HL-60/S4 treated with phorbol 12-myristate 13-acetate at 8.2 ng/mL for 4 days and 3 days (cell line): ENCODE data around the gene TOLLIP.
"Not testable (repeated sequence)": the region's sequence is repeated elsewhere in the genome, so short reads cannot be mapped to it uniquely, and the experiment has no call there.

Source experiments
- in situ Hi-C: fragments of 300-500 bp; cut with MboI; formaldehyde crosslinking; loops from 2 replicates; pipeline ENCODE4 v1.15.0; 2022; ENCODE audit warnings: low sequenced_read_pairs

Gene TOLLIP

DNA sequence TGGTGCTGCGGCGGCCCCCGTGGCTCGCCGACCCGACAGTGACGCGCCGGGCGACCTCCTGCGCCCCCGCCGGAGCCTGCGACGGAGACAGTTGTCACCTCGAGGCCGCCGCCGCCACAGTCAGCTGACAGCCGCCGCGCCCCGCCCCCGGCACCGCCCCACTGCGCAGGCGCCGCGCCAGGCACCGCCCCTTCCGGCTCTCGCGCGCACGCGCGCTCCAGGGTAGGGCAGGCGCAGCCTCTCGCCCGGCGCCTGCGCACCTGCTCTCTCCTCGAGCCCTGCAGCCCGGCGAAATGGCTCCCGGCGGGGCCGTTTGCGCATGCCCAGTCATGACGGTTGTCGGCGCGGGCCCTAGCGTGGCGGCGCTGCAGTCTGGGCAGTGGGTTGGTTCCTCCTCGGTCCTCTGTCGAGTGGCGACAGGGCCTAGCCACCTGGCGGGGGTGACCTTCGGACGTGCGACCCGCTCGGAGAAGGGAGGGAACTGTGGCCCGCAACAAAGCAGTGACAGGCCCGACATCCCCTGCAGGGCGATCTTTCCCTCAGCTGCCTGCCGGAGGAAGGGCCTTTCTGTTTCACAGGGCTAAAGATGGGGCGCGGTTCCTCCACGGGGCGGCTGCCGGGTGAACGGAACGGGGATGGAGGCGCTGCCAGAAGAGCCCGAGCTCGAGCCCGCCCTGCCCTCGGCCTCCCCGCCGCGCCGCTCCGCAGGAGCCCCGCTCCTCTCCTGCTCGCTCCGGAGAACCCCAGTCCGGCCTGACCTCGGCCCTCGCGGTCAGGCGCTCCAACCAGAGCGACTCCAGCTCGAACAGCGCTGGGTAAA lies at the start of gene TOLLIP:
Gene TOLLIP, minus strand, starts transcription at position 135 of the 820 bp plus-strand sequence. Its CDS starts 134 bp downstream, at position 1.
- in situ Hi-C loops = no loop called here

DNA sequence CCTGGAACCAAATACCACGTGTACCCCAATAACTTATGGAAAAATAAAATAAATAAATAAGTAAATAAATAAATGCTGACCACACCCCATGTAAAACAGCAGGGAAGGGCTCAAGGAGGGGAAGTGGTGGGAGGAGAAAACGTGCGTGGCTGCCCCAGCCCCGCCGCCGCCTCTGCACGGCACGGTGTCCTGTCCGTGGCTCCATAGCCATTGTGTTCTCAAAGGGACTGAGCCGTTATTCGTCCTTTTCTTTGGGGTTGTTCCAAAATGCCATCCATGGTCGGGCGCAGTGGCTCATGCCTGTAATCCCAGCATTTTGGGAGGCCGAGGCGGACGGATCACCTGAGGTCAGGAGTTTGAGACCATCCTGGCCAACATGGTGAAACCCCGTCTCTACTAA lies 49.5 kb upstream of the TOLLIP start:
- in situ Hi-C loops = not testable (repeated sequence)

GRCh38 chr11:1358286-1358685 lies 48.9 kb upstream of the TOLLIP start:
- in situ Hi-C loops = no loop called here

GRCh38 chr11:1356478-1356960 lies 47.1 kb upstream of the TOLLIP start:
- in situ Hi-C loops = no loop called here

- in situ Hi-C loops = no loop called here
These were observed 46.6 kb upstream of the TOLLIP start for GRCh38 chr11:1356007-1356435.

DNA sequence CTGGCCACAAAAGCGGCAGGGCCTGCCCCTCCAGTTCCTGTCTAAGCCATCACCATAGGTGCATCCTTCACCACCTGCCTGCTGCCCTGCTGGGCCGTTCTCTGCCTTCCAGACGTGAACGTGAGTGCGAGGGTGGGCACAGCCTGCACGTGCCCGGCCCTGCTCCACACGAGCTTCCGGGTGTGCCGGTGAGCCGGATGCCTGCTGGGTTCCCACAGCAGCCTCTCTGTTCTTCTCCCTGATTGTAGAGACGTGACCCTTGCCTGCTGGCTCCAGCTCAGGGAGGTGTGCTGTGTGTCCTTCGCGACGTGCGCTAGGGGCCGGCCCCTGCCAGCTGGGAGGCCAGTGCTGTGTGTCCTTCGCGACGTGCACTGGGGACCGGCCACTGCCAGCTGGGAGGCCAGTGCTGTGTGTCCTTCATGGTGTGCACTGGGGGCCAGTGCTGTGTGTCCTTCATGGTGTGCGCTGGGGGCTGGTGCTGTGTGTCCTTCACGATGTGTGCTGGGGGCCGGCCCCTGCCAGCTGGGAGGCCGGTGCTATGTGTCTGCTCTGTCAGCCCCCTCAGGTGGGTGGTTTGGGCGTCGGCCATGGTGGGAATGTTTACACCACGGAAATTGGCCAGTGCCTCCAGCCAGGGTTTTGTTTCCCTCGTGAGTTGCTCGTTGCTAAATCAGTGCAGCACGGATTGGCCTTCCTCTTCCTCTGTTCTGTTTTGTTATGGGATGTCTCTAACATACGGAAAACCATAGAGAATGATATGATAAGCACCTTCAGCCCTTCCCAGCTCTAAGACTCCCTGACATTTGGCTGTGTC lies 44.9 kb upstream of the TOLLIP start:
- in situ Hi-C loops = no loop called here

DNA sequence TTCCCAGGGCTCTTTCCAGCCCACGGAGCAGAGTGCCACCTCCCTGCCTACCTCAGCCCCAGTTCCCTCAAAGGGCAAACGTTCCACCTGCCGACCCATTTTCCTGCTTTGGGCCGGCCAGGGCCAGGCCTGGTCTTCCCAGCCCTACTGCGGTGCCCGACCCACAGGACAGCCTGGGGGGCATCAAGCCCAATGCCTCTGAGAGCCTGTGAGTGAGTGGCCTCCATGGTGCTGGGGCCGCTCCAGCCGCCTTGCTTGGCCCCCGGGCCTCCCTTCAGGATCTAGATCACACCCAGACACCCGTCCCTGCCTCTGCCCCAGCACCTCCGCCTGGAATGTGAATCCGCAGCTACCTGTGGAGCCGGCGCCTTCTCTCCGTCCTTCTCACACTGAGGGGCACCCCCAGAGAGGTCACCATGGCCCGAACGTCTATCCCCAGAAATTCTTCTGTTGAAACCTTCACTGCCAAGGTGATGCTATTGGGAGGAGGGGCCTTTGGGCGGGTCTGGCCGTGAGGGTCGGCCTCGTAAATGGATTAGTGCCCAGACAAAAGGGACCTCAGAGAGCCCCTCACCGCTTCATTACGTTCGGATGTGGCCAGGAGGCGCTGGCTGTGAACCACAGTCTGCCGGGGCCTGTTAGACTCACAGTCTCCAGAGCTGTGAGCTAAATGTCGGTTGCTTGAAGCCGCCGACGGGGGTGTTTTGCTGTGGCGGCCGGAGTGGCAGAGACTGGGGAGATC lies 44.1 kb upstream of the TOLLIP start:
- in situ Hi-C loops = no loop called here

GRCh38 chr11:1352696-1353382 lies 43.4 kb upstream of the TOLLIP start:
- in situ Hi-C loops = no loop called here

DNA sequence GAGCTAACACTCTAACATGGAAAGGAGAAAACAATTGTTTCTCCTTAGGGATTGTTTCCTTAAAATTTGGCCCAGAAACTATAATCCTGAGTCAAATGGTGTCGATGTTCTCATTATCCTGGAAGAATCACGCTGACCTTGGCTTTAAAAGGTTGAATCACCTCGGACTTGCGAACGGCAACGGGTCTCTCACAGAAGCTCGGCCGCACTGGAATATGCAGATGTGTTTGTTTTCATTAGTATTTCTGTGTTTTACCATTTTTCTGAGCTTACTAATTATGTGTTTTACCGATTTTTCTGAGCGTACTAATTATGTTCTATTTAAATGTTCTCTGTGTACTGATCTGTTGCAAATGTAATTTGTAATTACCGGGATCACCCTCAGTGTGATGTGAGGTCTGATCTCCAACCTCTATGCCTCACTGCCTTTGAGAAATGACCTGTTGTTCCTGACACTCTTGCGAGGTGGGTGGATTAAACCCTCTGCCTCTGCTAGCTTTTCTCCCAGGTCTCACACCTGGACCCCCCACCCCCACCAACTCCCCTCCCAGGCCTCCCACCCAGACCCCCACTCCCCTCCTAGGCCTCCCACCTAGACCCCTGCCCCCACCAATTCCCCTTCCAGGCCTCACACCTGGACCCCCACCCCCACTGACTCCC lies 42.0 kb upstream of the TOLLIP start:
- in situ Hi-C loops = no loop called here

DNA sequence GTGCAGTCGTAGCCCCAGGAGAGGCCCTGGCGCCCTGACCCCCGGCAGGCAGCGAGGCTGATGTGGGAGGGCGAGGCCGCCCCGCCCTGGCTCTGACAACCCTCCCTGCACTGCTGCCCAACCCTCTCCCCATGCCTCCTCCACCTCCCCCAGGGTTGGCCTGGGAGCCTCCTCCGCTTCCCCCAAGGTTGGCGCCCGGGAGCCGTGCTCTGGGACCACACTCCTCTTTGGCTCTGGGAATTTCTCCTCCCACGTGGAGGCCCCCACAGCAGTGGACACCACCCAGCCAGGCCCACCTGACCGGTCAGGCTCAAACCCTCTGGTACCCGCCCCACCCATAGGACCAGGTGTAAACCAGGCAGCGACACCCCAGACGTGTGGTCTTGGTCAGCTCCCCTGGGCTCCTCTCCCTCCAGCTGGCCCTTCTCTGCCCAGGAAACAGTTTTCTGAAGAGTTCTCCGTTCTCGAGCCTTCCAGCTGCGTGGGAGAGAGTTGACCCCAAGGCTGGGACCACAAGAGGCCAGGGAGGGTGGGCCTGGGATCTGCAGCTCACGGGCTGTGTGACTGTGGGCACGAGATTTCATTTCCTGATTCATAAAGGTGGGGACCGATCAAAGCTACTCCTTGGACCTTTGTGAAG lies 40.8 kb upstream of the TOLLIP start:
- in situ Hi-C loops = no loop called here

GRCh38 chr11:1349327-1350041 lies 40.1 kb upstream of the TOLLIP start:
- in situ Hi-C loops = no loop called here

- in situ Hi-C loops = no loop called here
These were observed 39.4 kb upstream of the TOLLIP start for GRCh38 chr11:1348796-1349326.

DNA sequence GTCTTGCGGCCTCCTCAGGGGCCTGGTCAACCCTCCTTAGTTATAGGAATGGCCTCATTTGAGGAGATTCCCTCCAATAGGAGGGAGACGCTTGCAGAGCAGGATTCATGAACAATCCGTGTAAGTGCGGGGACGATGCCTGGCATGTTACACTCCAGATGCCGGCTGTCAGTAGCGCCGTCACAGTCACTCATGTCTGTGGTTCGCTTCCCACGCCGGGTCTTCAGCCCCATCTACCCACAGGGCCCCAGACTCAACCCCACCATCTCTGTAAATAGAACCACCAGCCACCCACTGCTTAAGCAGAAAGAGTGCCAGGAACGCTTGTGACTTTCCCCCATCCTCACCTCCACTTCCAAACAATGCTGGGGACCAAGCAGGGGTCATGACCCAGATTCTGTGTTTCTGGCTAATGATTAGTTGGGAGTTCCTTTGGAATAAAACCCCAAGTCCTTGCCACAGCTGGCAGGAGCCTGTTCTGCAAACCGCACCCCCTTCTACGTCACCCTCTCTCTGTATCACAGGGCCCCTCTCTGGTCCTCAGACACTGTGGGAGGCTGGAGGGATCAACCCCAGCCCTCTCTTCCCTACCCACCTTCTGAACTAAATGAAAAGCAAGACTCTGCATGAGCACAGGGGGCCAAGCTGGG lies 38.8 kb upstream of the TOLLIP start:
- in situ Hi-C loops = no loop called here

DNA sequence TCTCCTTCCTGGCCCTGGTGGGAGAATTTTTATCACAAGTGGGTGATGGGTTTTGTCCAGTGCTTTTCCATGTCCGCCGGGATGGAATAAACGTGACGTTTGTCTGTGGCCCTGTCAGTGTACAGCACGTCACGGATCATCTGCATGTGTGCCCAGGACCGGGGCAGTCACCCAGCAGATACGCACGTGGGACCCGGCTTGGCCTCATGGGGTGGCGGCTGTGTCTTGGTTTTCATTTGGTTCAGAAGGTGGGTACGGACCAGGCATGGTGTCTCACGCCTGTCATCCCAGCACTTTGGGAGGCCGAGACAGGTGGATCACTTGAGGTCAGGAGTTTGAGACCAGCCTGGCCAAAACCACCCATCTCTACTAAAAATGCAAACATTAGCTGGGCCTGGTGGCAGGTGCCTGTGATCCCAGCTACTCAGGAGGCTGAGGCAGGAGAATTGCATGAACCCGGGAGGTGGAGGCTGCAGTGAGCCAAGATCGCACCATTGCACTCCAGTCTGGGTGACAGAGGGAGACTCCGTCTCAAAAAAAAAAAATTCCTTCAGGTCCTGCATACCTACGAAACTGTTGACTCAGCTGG lies 38.1 kb upstream of the TOLLIP start:
- in situ Hi-C loops = not testable (repeated sequence)

DNA sequence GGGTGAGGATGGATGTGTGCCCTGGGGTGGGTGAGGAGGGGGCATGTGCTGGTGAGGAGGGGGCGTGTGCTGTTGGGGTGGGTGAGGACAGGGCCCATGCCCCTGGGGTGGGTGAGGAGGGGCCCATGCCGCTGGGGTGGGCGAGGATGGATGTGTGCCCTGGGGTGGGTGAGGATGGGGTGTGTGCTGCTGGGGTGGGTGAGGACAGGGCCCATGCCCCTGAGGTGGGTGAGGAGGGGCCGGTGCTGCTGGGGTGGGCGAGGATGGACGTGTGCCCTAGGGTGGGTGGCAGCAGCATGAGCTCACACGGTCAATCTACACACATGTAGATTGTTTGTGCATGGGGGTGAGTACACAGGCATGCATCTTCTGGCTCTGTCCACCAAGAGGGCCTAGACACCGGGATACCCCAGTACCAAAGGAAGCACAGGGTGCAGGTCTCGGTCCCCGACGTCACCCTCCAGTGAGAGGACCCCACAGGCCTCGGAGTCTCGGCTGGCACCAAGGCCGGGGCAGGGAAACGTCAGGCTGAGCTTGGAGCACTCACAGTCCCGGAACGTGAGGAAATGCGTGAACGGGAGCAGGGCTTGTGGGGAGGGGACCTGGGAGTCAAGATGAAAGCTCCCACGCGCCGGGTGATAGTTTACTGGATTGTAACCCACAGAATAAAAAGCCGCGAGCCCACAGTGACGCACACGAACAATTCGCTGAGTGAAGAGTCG lies 37.4 kb upstream of the TOLLIP start:
- in situ Hi-C loops = no loop called here

GRCh38 chr11:1345737-1346513 lies 36.5 kb upstream of the TOLLIP start:
- in situ Hi-C loops = no loop called here
